HepG2 (cell line): Measurements from ENCODE around the gene MEGF6.

Experiments used
- AGO2 ChIP-seq: fragments of 200-400 bp; formaldehyde crosslinking; optimal IDR thresholded peaks from 2 replicates; pipeline ENCODE3; 2017; ENCODE audit warnings: mild to moderate bottlenecking, low read depth, low read length, moderate library complexity
- CTCF ChIP-seq: sonication (generic); formaldehyde crosslinking; IDR thresholded peaks from 2 replicates; pipeline ENCODE4 v1.5.0; 2020; ENCODE audit warnings: mild to moderate bottlenecking, missing genetic modification reagents, moderate library complexity
- EZH2 ChIP-seq: conservative IDR thresholded peaks from 2 replicates; pipeline ENCODE4 v1.6.1; 2012; ENCODE audit warnings: mild to moderate bottlenecking, low read depth, low read length, moderate library complexity
- REST ChIP-seq, 2 experiments: IDR thresholded peaks; 2 replicates each; pipeline ENCODE4 v1.6.1; 2011 to 2012; ENCODE audit warnings: low read length in 2 of 2, borderline replicate concordance in 1 of 2, low read depth in 1 of 2, mild to moderate bottlenecking in 1 of 2, moderate library complexity in 1 of 2
- RFX5 ChIP-seq: IDR thresholded peaks from 2 replicates; pipeline ENCODE4 v1.6.1; 2011; ENCODE audit warnings: low read depth, low read length, improper control_type of control experiment
- TAF1 ChIP-seq: sonication (generic); formaldehyde crosslinking; IDR thresholded peaks from 2 replicates; pipeline ENCODE4 v1.4.0; 2020; ENCODE audit warnings: missing genetic modification reagents
- TFDP1 ChIP-seq: IDR thresholded peaks from 2 replicates; pipeline ENCODE4 v1.6.1; 2016; ENCODE audit warnings: missing compliant biosample characterization, missing genetic modification reagents, borderline replicate concordance
- YEATS4 ChIP-seq: sonication (generic); formaldehyde crosslinking; IDR thresholded peaks from 2 replicates; pipeline ENCODE4 v1.4.0; 2020; ENCODE audit warnings: missing genetic modification reagents, borderline replicate concordance
- ZNF710 ChIP-seq: sonication (generic); formaldehyde crosslinking; IDR thresholded peaks from 2 replicates; pipeline ENCODE4 v1.5.0; 2020; ENCODE audit warnings: mild to moderate bottlenecking, missing genetic modification reagents, borderline replicate concordance
- ZSCAN31 ChIP-seq: sonication (generic); formaldehyde crosslinking; IDR thresholded peaks from 2 replicates; pipeline ENCODE4 v1.5.0; 2020; ENCODE audit warnings: low read depth, mild to moderate bottlenecking, missing genetic modification reagents

GRCh38 chr1:3451994-3452865 is 159.1 kb downstream of the MEGF6 start:
- TF ChIP-seq AGO2 (peak; percentile 81), RFX5 (no peak), EZH2 (no peak), ZSCAN31 (CRISPR knock-in tag) (no peak), TFDP1 (CRISPR knock-in tag) (no peak), YEATS4 (CRISPR knock-in tag) (no peak), CTCF (no peak), TAF1 (CRISPR knock-in tag) (no peak), ZNF710 (no peak), REST (IDR thresholded peaks at IDR 0.05; ENCODE audit: borderline replicate concordance in 1 of 2, low read depth in 1 of 2, low read length in 2 of 2) (no peak)
